GM23248 (cell line): Measurements from ENCODE around the gene AGRN.

Experiments used
- EZH2 ChIP-seq: fragments of 200-600 bp; sonication (generic); IDR thresholded peaks from 2 replicates; pipeline ENCODE4 v1.6.1; 2018; ENCODE audit warnings: antibody characterized with exemption, mild to moderate bottlenecking; ENCODE audit not compliant: insufficient read depth, poor library complexity, severe bottlenecking
- EZH2phosphoT487 ChIP-seq: fragments of 200-600 bp; sonication (generic); IDR thresholded peaks from 2 replicates; pipeline ENCODE4 v1.6.1; 2018; ENCODE audit warnings: antibody characterized with exemption, moderate library complexity, mild to moderate bottlenecking, low read depth; ENCODE audit not compliant: insufficient read depth

GRCh38 chr1:1058921-1059493, 39.1 kb downstream of the AGRN start:
- TF ChIP-seq EZH2: no peak
- no peak for TF ChIP-seq EZH2phosphoT487
